Measurements from ENCODE around the gene MEF2A. TPM values are rescaled to one million over a fixed set of nuclear protein-coding genes. Genes with fewer than 3 reads are reported as not detected.
"Not testable (repeated sequence)": the region's sequence is repeated elsewhere in the genome, so short reads cannot be mapped to it uniquely, and the experiment has no call there.

Gene MEF2A
- total RNA-seq, 3 donors from 2014 or later = 19.8 to 24.0 (median 22.4) TPM

- H3K4me3 Mint-ChIP-seq = no peak overlapping the region
- peaks cover 30% of the 10 kb centered on the region for H3K4me1 Mint-ChIP-seq (ENCODE audit: low read depth)
- no peak for ATAC-seq
- peaks cover 1% of the 10 kb centered on the region for H3K36me3 Mint-ChIP-seq (ENCODE audit: insufficient read depth)
- no peaks in the 10 kb centered on the region for H3K27me3 Mint-ChIP-seq (ENCODE audit: low read depth)
- DNase-seq = no peak
- no peaks in the 10 kb centered on the region for H3K9me3 Mint-ChIP-seq
These were observed 156.1 kb downstream of the MEF2A start for GRCh38 chr15:99721896-99722295.

GRCh38 chr15:99722406-99722805 is 156.6 kb downstream of the MEF2A start:
- no peak for DNase-seq
- no peaks in the 10 kb centered on the region for H3K27me3 Mint-ChIP-seq (ENCODE audit: low read depth)
- no peak for ATAC-seq
- peaks cover 1% of the 10 kb centered on the region for H3K36me3 Mint-ChIP-seq (ENCODE audit: insufficient read depth)
- no peak overlapping the region for H3K4me3 Mint-ChIP-seq
- H3K4me1 Mint-ChIP-seq (ENCODE audit: low read depth) = peaks cover 30% of the 10 kb centered on the region
- no peaks in the 10 kb centered on the region for H3K9me3 Mint-ChIP-seq

GRCh38 chr15:99726333-99726732 is 160.5 kb downstream of the MEF2A start:
- H3K27me3 Mint-ChIP-seq (ENCODE audit: low read depth) = no peaks in the 10 kb centered on the region
- no peak for ATAC-seq
- H3K36me3 Mint-ChIP-seq (ENCODE audit: insufficient read depth) = no peaks in the 10 kb centered on the region
- no peak overlapping the region for H3K4me3 Mint-ChIP-seq
- DNase-seq = no peak
- H3K9me3 Mint-ChIP-seq = no peaks in the 10 kb centered on the region
- H3K4me1 Mint-ChIP-seq (ENCODE audit: low read depth) = peaks cover 9% of the 10 kb centered on the region

- Mint-ChIP-seq H3K4me1 (ENCODE audit: low read depth) (peaks cover 6% of the 10 kb centered on the region), H3K4me3 (no peak overlapping the region), H3K9me3 (no peaks in the 10 kb centered on the region), H3K36me3 (ENCODE audit: insufficient read depth) (no peaks in the 10 kb centered on the region), H3K27me3 (ENCODE audit: low read depth) (no peaks in the 10 kb centered on the region)
- ATAC-seq = no peak
- no peak for DNase-seq
These were observed 161.5 kb downstream of the MEF2A start for GRCh38 chr15:99727330-99727729.

GRCh38 chr15:99727733-99728132 is 161.9 kb downstream of the MEF2A start:
- ATAC-seq = no peak
- no peak for DNase-seq
- H3K36me3 Mint-ChIP-seq (ENCODE audit: insufficient read depth) = no peaks in the 10 kb centered on the region
- no peaks in the 10 kb centered on the region for H3K9me3 Mint-ChIP-seq
- H3K4me3 Mint-ChIP-seq = no peak overlapping the region
- H3K27me3 Mint-ChIP-seq (ENCODE audit: low read depth) = no peaks in the 10 kb centered on the region
- H3K4me1 Mint-ChIP-seq (ENCODE audit: low read depth) = peaks cover 9% of the 10 kb centered on the region

GRCh38 chr15:99728916-99729315 is 163.1 kb downstream of the MEF2A start:
- H3K27me3 Mint-ChIP-seq (ENCODE audit: low read depth) = no peaks in the 10 kb centered on the region
- DNase-seq (no peak), ATAC-seq (no peak)
- no peaks in the 10 kb centered on the region for H3K36me3 Mint-ChIP-seq (ENCODE audit: insufficient read depth)
- peaks cover 14% of the 10 kb centered on the region for H3K4me1 Mint-ChIP-seq (ENCODE audit: low read depth)
- no peak overlapping the region for H3K4me3 Mint-ChIP-seq
- no peaks in the 10 kb centered on the region for H3K9me3 Mint-ChIP-seq

GRCh38 chr15:99729327-99729726 is 163.5 kb downstream of the MEF2A start:
- ATAC-seq = no peak

GRCh38 chr15:99729920-99730319 is 164.1 kb downstream of the MEF2A start:
- Mint-ChIP-seq H3K4me3 (no peak overlapping the region), H3K27me3 (ENCODE audit: low read depth) (no peaks in the 10 kb centered on the region), H3K9me3 (no peaks in the 10 kb centered on the region), H3K4me1 (ENCODE audit: low read depth) (peaks cover 14% of the 10 kb centered on the region), H3K36me3 (ENCODE audit: insufficient read depth) (no peaks in the 10 kb centered on the region)
- DNase-seq (no peak), ATAC-seq (no peak)

More at GRCh38 chr15:99729327-99729726, 163.5 kb downstream of the MEF2A start:
- H3K4me3 Mint-ChIP-seq = no peak overlapping the region
- no peaks in the 10 kb centered on the region for H3K9me3 Mint-ChIP-seq
- DNase-seq = no peak
- no peaks in the 10 kb centered on the region for H3K27me3 Mint-ChIP-seq (ENCODE audit: low read depth)
- no peaks in the 10 kb centered on the region for H3K36me3 Mint-ChIP-seq (ENCODE audit: insufficient read depth)
- H3K4me1 Mint-ChIP-seq (ENCODE audit: low read depth) = peaks cover 14% of the 10 kb centered on the region

- Mint-ChIP-seq H3K4me1 (ENCODE audit: low read depth) (peaks cover 14% of the 10 kb centered on the region), H3K9me3 (no peaks in the 10 kb centered on the region), H3K4me3 (peak overlapping the region; percentile 82), H3K27me3 (ENCODE audit: low read depth) (no peaks in the 10 kb centered on the region), H3K36me3 (ENCODE audit: insufficient read depth) (no peaks in the 10 kb centered on the region)
- DNase-seq (no peak), ATAC-seq (no peak)
These were observed 165.7 kb downstream of the MEF2A start for GRCh38 chr15:99731336-99732123.

- no peaks in the 10 kb centered on the region for H3K27me3 Mint-ChIP-seq (ENCODE audit: low read depth)
- H3K4me1 Mint-ChIP-seq (ENCODE audit: low read depth) = peaks cover 14% of the 10 kb centered on the region
- H3K36me3 Mint-ChIP-seq (ENCODE audit: insufficient read depth) = no peaks in the 10 kb centered on the region
- DNase-seq = no peak
- peak overlapping the region; percentile 82 for H3K4me3 Mint-ChIP-seq
- ATAC-seq = no peak
- H3K9me3 Mint-ChIP-seq = no peaks in the 10 kb centered on the region
These were observed 166.5 kb downstream of the MEF2A start for GRCh38 chr15:99732124-99732750.

GRCh38 chr15:99732751-99733267 is 167.0 kb downstream of the MEF2A start:
- peak; percentile 17 for DNase-seq
- peaks cover 14% of the 10 kb centered on the region for H3K4me1 Mint-ChIP-seq (ENCODE audit: low read depth)
- ATAC-seq = peak; percentile 0 to 40
- H3K9me3 Mint-ChIP-seq = no peaks in the 10 kb centered on the region
- no peaks in the 10 kb centered on the region for H3K27me3 Mint-ChIP-seq (ENCODE audit: low read depth)
- H3K4me3 Mint-ChIP-seq = peak overlapping the region; percentile 82
- no peaks in the 10 kb centered on the region for H3K36me3 Mint-ChIP-seq (ENCODE audit: insufficient read depth)

- Mint-ChIP-seq H3K4me1 (ENCODE audit: low read depth) (peaks cover 14% of the 10 kb centered on the region), H3K9me3 (no peaks in the 10 kb centered on the region), H3K27me3 (ENCODE audit: low read depth) (no peaks in the 10 kb centered on the region), H3K4me3 (peak within 1 kb of the TSS; percentile 82), H3K36me3 (ENCODE audit: insufficient read depth) (no peaks in the 10 kb centered on the region)
- ATAC-seq (peak; percentile 99), DNase-seq (peak; percentile 99)
These were observed 167.7 kb downstream of the MEF2A start, which contains the start of gene LYSMD4 for GRCh38 chr15:99733268-99734039. Gene LYSMD4 (minus strand): TSS chr15:99733437. CDS start chr15:99731999, 1,438 bp downstream.

- not testable (repeated sequence) for H3K36me3 Mint-ChIP-seq (ENCODE audit: insufficient read depth); H3K9me3 Mint-ChIP-seq; ATAC-seq; H3K27me3 Mint-ChIP-seq (ENCODE audit: low read depth); DNase-seq
- Mint-ChIP-seq H3K4me1 (ENCODE audit: low read depth) (peaks cover 14% of the 10 kb centered on the region), H3K4me3 (peak overlapping the region; percentile 80)
These were observed 168.2 kb downstream of the MEF2A start for GRCh38 chr15:99734040-99734291.

GRCh38 chr15:99734575-99734974 is 168.8 kb downstream of the MEF2A start:
- ATAC-seq (no peak), DNase-seq (no peak)
- Mint-ChIP-seq H3K9me3 (no peaks in the 10 kb centered on the region), H3K27me3 (ENCODE audit: low read depth) (no peaks in the 10 kb centered on the region), H3K4me3 (no peak overlapping the region), H3K36me3 (ENCODE audit: insufficient read depth) (no peaks in the 10 kb centered on the region), H3K4me1 (ENCODE audit: low read depth) (peaks cover 14% of the 10 kb centered on the region)

Measured in activated T-cell treated with anti-CD3 and anti-CD28 coated beads, Interleukin-2, amount 50 U/mL, for 4 hours (primary cell).